HCT116 (cell line): ENCODE data around the gene OGG1. TPM values are rescaled to one million over a fixed set of nuclear protein-coding genes. Genes with fewer than 3 reads are reported as not detected.

Experiments used
- ATAC-seq: fragments of 200-7000 bp; cut with Tn5 transposase; 2 replicates; pipeline ENCODE4 v1.9.1; 2020; ENCODE audit warnings: mild to moderate bottlenecking, moderate library complexity
- BruUV-seq: library from RNA; stranded (reverse); fragments of 400-500 nt; replicated peaks from 2 replicates; lab custom pipeline; 2021; lab: Mats Ljungman, UMichigan
- CTCF ChIA-PET: fragments of 300-600 bp; sonication (Branson Sonifier 250); formaldehyde crosslinking; loops from one replicate; lab custom pipeline; 2021; ENCODE audit warnings: antibody characterized with exemption; lab: Charles Lee
- POLR2A ChIA-PET: fragments of 300-600, 350-600 bp; sonication (Branson Sonifier 250); formaldehyde crosslinking; loops from one replicate; lab custom pipeline; 2021; ENCODE audit warnings: antibody characterized with exemption; lab: Charles Lee
- RAD21 ChIA-PET, 2 experiments: fragments of 300-600 bp; sonication (Branson Sonifier 250); formaldehyde crosslinking; loops; one replicate each; lab custom pipeline; 2023; ENCODE audit warnings: low total read pairs in 2 of 2; ENCODE audit not compliant: uncharacterized antibody in 2 of 2, unreplicated experiment in 2 of 2, low non-redundant PET in 1 of 2; lab: Charles Lee
- DNase-seq: peaks from one replicate; pipeline ENCODE4 v3.0.0-alpha.2; 2010; ENCODE audit warnings: low read depth, low spot score
- H2AFZ ChIP-seq: fragments of 200-600 bp; shearing (Covaris generic), sonication (generic); 2 replicates; pipeline ENCODE4 v1.6.1; 2017; ENCODE audit warnings: low read depth, mixed run types, mixed read lengths, antibody characterized with exemption, low read length; ENCODE audit not compliant: poor library complexity, severe bottlenecking
- H3K27ac ChIP-seq: 2 replicates; pipeline ENCODE4 v1.5.1; 2012; ENCODE audit warnings: low read depth, low read length
- H3K27me3 ChIP-seq: fragments of 200-600 bp; sonication (generic); 2 replicates; pipeline ENCODE4 v1.6.1; 2016; ENCODE audit warnings: mixed run types, low read length, mixed read lengths; ENCODE audit not compliant: insufficient read depth
- H3K36me3 ChIP-seq, 2 experiments: fragments of 200-500 bp in 1 of 2; fragments of 200-600 bp in 1 of 2; sonication (Bioruptor generic) in 1 of 2; sonication (generic) in 1 of 2; 2 replicates each; pipeline versions ENCODE4 v1.5.1 to v1.6.1; 2014 to 2016; ENCODE audit warnings: low read length in 2 of 2, inconsistent platforms in 1 of 2, mixed read lengths in 1 of 2, mixed run types in 1 of 2; ENCODE audit not compliant: insufficient read depth in 2 of 2, control insufficient read depth in 1 of 2
- H3K4me1 ChIP-seq, 2 experiments: fragments of 200-600 bp in 1 of 2; sonication (generic) in 1 of 2; 2 replicates each; pipeline versions ENCODE4 v1.5.1 to v1.6.1; 2012 to 2017; ENCODE audit warnings: low read length in 2 of 2, inconsistent platforms in 1 of 2, mild to moderate bottlenecking in 1 of 2, mixed read lengths in 1 of 2, mixed run types in 1 of 2, moderate library complexity in 1 of 2; ENCODE audit not compliant: insufficient read depth in 2 of 2, control insufficient read depth in 1 of 2
- H3K4me2 ChIP-seq: fragments of 200-600 bp; sonication (generic); 2 replicates; pipeline ENCODE4 v1.6.1; 2017; ENCODE audit warnings: mixed run types, low read length, mixed read lengths
- H3K4me3 ChIP-seq, 2 experiments: fragments of 200-600 bp in 1 of 2; sonication (generic) in 1 of 2; replicated peaks in 1 of 2; 2 replicates each; pipeline ENCODE4 v1.5.1; 2011 to 2016; ENCODE audit warnings: low read length in 2 of 2, control low read depth in 1 of 2, low read depth in 1 of 2, mild to moderate bottlenecking in 1 of 2, mixed read lengths in 1 of 2, mixed run types in 1 of 2
- H3K79me2 ChIP-seq: fragments of 200-600 bp; sonication (generic); 2 replicates; pipeline ENCODE4 v1.6.1; 2017; ENCODE audit warnings: mild to moderate bottlenecking, mixed run types, low read length, moderate library complexity, mixed read lengths; ENCODE audit not compliant: insufficient read depth
- H3K9ac ChIP-seq: fragments of 200-600 bp; sonication (generic); 2 replicates; pipeline ENCODE4 v1.6.1; 2016; ENCODE audit warnings: low read length, mixed read lengths
- H3K9me2 ChIP-seq: fragments of 200-600 bp; sonication (generic), shearing (Covaris generic); 2 replicates; pipeline ENCODE4 v1.6.1; 2017; ENCODE audit warnings: mixed run types, mild to moderate bottlenecking, moderate library complexity; ENCODE audit not compliant: insufficient read depth
- H3K9me3 ChIP-seq, 2 experiments: fragments of 200-500 bp in 1 of 2; fragments of 200-600 bp in 1 of 2; sonication (Bioruptor generic) in 1 of 2; sonication (generic) in 1 of 2; 2 replicates each; pipeline ENCODE4 v1.6.1; 2014 to 2017; ENCODE audit warnings: low read length in 2 of 2, mixed read lengths in 2 of 2, inconsistent platforms in 1 of 2, low read depth in 1 of 2, mild to moderate bottlenecking in 1 of 2, mixed run types in 1 of 2, moderate library complexity in 1 of 2; ENCODE audit not compliant: control insufficient read depth in 1 of 2, insufficient read depth in 1 of 2
- H4K20me1 ChIP-seq: fragments of 200-600 bp; sonication (generic), shearing (Covaris generic); 2 replicates; pipeline ENCODE4 v1.6.1; 2017; ENCODE audit warnings: mixed run types, mild to moderate bottlenecking, moderate library complexity; ENCODE audit not compliant: insufficient read depth
- CBX3 ChIP-seq: IDR thresholded peaks from 2 replicates; pipeline ENCODE4 v1.6.1; 2012; ENCODE audit warnings: low read depth
- CEBPB ChIP-seq: IDR thresholded peaks from 2 replicates; pipeline ENCODE4 v1.6.1; 2012; ENCODE audit warnings: low read depth
- EGR1 ChIP-seq: IDR thresholded peaks from 2 replicates; pipeline ENCODE4 v1.6.1; 2012; ENCODE audit warnings: low read depth
- EZH2phosphoT487 ChIP-seq: fragments of 200-600 bp; IDR thresholded peaks from 2 replicates; pipeline ENCODE4 v1.6.1; 2018; ENCODE audit warnings: antibody characterized with exemption, borderline replicate concordance
- FOSL1 ChIP-seq: IDR thresholded peaks from 2 replicates; pipeline ENCODE4 v1.6.1; 2012; ENCODE audit warnings: low read depth
- JUND ChIP-seq: IDR thresholded peaks from 2 replicates; pipeline ENCODE4 v1.6.1; 2012
- MAX ChIP-seq: IDR thresholded peaks from 2 replicates; pipeline ENCODE4 v1.6.1; 2012
- POLR2AphosphoS5 ChIP-seq: IDR thresholded peaks from 2 replicates; pipeline ENCODE4 v1.6.1; 2011; ENCODE audit warnings: mild to moderate bottlenecking, low read depth, low read length, moderate library complexity
- RAD21 ChIP-seq: IDR thresholded peaks from 2 replicates; pipeline ENCODE4 v1.6.1; 2012; ENCODE audit warnings: low read depth, mild to moderate bottlenecking
- SIN3A ChIP-seq: IDR thresholded peaks from 2 replicates; pipeline ENCODE4 v1.6.1; 2012; ENCODE audit warnings: low read depth
- SP1 ChIP-seq: IDR thresholded peaks from 2 replicates; pipeline ENCODE4 v1.6.1; 2012; ENCODE audit warnings: low read depth
- SRF ChIP-seq: IDR thresholded peaks from 2 replicates; pipeline ENCODE4 v1.6.1; 2012; ENCODE audit warnings: low read depth
- YY1 ChIP-seq: IDR thresholded peaks from 2 replicates; pipeline ENCODE4 v1.6.1; 2011; ENCODE audit warnings: low read length, low read depth, moderate library complexity, mild to moderate bottlenecking; ENCODE audit not compliant: insufficient replicate concordance; ENCODE audit errors: extremely low read depth
- intact Hi-C: fragments of 100-400 bp; cut with micrococcal nuclease; formaldehyde crosslinking; loops from 2 replicates; pipeline ENCODE4 v1.10.0; 2022
- total RNA-seq: library from RNA; stranded (reverse); gene quantifications from one replicate; pipeline ENCODE4 v1.2.1, GENCODE V29; 2021; ENCODE audit not compliant: unreplicated experiment
- TF ChIP-seq, protein P1 (sequence below), 3 experiments: fragments of 200-600 bp in 1 of 3; sonication (generic) in 1 of 3; IDR thresholded peaks in 2 of 3; conservative IDR thresholded peaks in 1 of 3; 2 replicates each; pipeline ENCODE4 v1.5.1; 2012 to 2017; ENCODE audit warnings: low read depth in 2 of 3, low read length in 2 of 3, antibody characterized with exemption in 1 of 3, borderline replicate concordance in 1 of 3, control low read depth in 1 of 3, mild to moderate bottlenecking in 1 of 3, mixed read lengths in 1 of 3, mixed run types in 1 of 3, moderate library complexity in 1 of 3; ENCODE audit not compliant: insufficient read depth in 1 of 3
- TF ChIP-seq, protein P2 (sequence below): IDR thresholded peaks from 2 replicates; pipeline ENCODE4 v1.6.1; 2011; ENCODE audit warnings: mild to moderate bottlenecking, low read length, moderate library complexity; ENCODE audit not compliant: insufficient replicate concordance; ENCODE audit errors: extremely low read depth

OGG1 gene
- total RNA-seq, 1 experiment from 2014 or later = 16.3 TPM

DNA sequence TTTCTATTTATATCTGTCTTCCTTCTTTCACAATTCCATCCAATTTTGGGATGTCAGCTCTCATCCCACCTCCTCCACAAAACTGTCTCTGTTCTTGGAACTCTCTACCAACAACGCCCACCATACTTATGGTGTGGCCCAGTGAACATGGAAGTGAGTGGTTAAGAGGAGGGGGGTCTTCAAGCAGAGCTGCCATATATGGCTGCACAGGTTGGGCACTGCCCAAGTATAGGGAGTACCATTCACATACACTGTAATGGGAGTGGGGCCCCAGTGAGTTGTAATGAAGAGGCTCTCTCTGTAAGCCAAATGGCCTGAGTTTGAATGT is 27.9 kb downstream of the OGG1 start:
- CTCF ChIA-PET = no interaction called here

DNA sequence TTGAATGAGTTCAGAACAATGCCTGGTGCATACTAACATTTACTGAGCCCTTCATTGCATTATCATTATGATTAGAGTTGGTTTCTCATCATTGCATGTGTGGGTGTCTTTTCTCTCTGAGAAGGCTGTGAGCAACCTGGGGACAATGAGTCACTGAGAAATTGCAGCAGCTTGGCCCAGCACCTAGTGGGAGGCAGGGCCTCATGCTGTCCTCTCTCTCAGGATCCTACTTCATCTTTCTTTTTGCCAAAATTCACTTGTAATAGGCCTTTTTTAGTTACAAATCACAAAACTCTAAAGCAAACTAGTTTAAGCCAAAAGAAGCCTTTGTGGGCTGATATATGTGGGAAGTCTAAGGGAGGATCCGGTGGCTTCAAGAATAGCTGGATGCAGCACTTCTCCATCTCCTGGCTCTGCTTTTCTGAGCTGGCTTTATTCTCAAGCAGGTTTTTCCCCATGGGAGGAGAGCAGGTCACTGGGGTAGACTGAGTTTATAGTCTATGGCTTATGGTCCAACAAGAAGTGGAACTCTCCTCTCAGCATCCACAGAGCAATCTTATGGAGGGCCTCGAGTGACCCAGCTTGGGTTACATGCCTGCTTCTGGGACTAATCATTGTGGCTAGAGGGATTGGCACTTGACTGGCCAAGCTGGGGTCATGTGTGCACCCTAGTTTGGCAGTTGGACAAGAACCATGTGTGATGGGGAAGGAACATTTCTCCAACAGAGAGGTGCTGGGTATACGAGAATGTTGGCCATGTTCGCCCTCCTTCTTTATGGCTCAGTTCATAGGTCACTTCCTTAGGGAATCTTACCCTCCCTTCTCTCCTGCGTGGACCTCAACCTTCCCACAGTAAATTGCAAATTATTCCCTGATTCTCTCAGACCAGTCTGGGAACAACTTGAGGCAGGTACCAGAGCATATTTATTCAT is 28.7 kb downstream of the OGG1 start:
- no peak overlapping the region for H3K9ac ChIP-seq
- POLR2A ChIA-PET = no interaction called here
- no peak for ATAC-seq
- no peak overlapping the region for H3K4me3 ChIP-seq
- TF ChIP-seq EGR1 (peak; percentile 54; the same call in 1 of the 2 replicates), SIN3A (no peak), CBX3 (0 out of 2 replicates have a peak, but pooled peaks have one; percentile 51), CEBPB (peak; percentile 74), JUND (peak; percentile 43), SP1 (peak; percentile 51), POLR2AphosphoS5 (no peak), MAX (peak; percentile 44; the same call in 1 of the 2 replicates), FOSL1 (peak; percentile 47), EZH2phosphoT487 (no peak), RAD21 (no peak)
- TF ChIP-seq, protein P1, sequence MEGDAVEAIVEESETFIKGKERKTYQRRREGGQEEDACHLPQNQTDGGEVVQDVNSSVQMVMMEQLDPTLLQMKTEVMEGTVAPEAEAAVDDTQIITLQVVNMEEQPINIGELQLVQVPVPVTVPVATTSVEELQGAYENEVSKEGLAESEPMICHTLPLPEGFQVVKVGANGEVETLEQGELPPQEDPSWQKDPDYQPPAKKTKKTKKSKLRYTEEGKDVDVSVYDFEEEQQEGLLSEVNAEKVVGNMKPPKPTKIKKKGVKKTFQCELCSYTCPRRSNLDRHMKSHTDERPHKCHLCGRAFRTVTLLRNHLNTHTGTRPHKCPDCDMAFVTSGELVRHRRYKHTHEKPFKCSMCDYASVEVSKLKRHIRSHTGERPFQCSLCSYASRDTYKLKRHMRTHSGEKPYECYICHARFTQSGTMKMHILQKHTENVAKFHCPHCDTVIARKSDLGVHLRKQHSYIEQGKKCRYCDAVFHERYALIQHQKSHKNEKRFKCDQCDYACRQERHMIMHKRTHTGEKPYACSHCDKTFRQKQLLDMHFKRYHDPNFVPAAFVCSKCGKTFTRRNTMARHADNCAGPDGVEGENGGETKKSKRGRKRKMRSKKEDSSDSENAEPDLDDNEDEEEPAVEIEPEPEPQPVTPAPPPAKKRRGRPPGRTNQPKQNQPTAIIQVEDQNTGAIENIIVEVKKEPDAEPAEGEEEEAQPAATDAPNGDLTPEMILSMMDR (IDR thresholded peaks at IDR 0.05 in 2 of 3, conservative IDR thresholded peaks at IDR 0.05 in 1 of 3; ENCODE audit: borderline replicate concordance in 1 of 3, insufficient read depth in 1 of 3, low read depth in 2 of 3, low read length in 2 of 3) = no peak
- TF ChIP-seq, protein P2, sequence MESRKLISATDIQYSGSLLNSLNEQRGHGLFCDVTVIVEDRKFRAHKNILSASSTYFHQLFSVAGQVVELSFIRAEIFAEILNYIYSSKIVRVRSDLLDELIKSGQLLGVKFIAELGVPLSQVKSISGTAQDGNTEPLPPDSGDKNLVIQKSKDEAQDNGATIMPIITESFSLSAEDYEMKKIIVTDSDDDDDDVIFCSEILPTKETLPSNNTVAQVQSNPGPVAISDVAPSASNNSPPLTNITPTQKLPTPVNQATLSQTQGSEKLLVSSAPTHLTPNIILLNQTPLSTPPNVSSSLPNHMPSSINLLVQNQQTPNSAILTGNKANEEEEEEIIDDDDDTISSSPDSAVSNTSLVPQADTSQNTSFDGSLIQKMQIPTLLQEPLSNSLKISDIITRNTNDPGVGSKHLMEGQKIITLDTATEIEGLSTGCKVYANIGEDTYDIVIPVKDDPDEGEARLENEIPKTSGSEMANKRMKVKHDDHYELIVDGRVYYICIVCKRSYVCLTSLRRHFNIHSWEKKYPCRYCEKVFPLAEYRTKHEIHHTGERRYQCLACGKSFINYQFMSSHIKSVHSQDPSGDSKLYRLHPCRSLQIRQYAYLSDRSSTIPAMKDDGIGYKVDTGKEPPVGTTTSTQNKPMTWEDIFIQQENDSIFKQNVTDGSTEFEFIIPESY = no peak
- TF ChIP-seq, all 23 proteins: peak for 7
- H3K9me2 ChIP-seq = no peaks in the 10 kb centered on the region
- no peak overlapping the region for H3K4me2 ChIP-seq
- no peak overlapping the region for H2AFZ ChIP-seq
- no peaks in the 10 kb centered on the region for H4K20me1 ChIP-seq
- H3K36me3 ChIP-seq = peaks cover 0 to 4% of the 10 kb centered on the region in 2 experiments; a peak in 3 of 4 replicates
- H3K27me3 ChIP-seq = no peaks in the 10 kb centered on the region
- no TSS peak for BruUV-seq
- RAD21 ChIA-PET = no interaction called here
- intact Hi-C loops = no loop called here
- CTCF ChIA-PET = no interaction called here
- DNase-seq = no peak
- H3K79me2 ChIP-seq = no peaks in the 10 kb centered on the region
- H3K27ac ChIP-seq = no peak overlapping the region
- H3K9me3 ChIP-seq = no peaks in the 10 kb centered on the region
- peaks cover 0 to 11% of the 10 kb centered on the region in 2 experiments; a peak in 1 of 4 replicates for H3K4me1 ChIP-seq

More for the DNA sequence above, 27.9 kb downstream of the OGG1 start:
- H3K4me3 ChIP-seq = no peak overlapping the region
- DNase-seq (no peak), ATAC-seq (no peak)
- peaks cover 0 to 11% of the 10 kb centered on the region in 2 experiments; a peak in 1 of 4 replicates for H3K4me1 ChIP-seq
- H4K20me1 ChIP-seq = no peaks in the 10 kb centered on the region
- TF ChIP-seq FOSL1 (no peak), SRF (no peak), CEBPB (no peak), EGR1 (no peak), POLR2AphosphoS5 (no peak), CBX3 (no peak), YY1 (no peak), RAD21 (no peak)
- POLR2A ChIA-PET = no interaction called here
- no peak overlapping the region for H3K27ac ChIP-seq
- RAD21 ChIA-PET = no interaction called here
- no peaks in the 10 kb centered on the region for H3K9me3 ChIP-seq
- no peaks in the 10 kb centered on the region for H3K27me3 ChIP-seq
- H3K9me2 ChIP-seq = no peaks in the 10 kb centered on the region
- no TSS peak for BruUV-seq
- intact Hi-C loops = no loop called here
- H3K4me2 ChIP-seq = no peak overlapping the region
- no peak overlapping the region for H2AFZ ChIP-seq
- no peaks in the 10 kb centered on the region for H3K79me2 ChIP-seq
- peaks cover 0 to 4% of the 10 kb centered on the region in 2 experiments; a peak in 3 of 4 replicates for H3K36me3 ChIP-seq
- H3K9ac ChIP-seq = no peak overlapping the region
